Dermis blood vessel endothelial cell (primary cell): ENCODE data around the gene NHERF2. TPM values are rescaled to one million over a fixed set of nuclear protein-coding genes. Genes with fewer than 3 reads are reported as not detected.

ENCODE experiments used
- DNase-seq: peaks from one replicate; pipeline ENCODE4 v3.0.0; 2010
- total RNA-seq: library from RNA; depleted of rRNA; stranded (reverse); fragments of >200 nt; gene quantifications from 2 replicates; pipeline ENCODE4 v1.2.3, GENCODE V29; 2014

NHERF2 gene
- total RNA-seq, 1 donor from 2014 or later: 33.5 TPM

DNA sequence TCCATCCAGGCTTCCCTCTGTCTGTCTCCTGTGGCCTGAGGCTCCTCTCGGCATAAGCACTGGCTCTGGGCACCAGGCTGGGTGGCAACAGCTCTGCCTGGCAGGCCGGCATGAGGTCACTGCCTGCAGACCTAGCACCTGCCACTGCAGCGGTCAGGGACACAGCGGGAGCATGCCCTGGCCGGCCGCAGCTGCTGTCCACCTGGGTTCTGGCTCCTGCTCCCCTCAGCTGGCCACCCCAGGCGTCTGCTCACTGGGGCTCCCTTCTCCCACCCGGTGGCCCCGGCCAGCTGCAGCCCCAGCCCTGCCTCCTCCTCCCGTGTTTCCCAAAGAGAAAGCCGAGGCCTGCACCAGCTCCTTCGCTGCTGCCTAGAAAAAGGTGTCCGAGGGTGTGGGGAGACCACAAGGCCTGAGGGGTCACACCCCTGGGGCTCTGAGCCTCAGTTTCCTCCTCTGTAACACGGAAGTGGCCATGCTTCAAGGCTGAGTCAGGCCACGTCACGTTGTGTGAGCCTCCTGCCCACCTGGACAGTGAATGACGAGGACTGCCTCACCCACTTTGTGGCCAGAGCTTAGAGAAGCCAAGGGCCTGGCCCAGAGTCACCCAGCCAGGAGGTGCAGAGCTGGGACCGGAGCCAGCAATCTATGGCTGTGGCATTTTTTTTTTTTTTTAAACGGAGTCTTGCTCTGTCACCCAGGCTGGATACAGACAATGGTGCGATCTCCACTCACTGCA, 14.3 kb downstream of the NHERF2 start:
- DNase-seq: no peak

DNA sequence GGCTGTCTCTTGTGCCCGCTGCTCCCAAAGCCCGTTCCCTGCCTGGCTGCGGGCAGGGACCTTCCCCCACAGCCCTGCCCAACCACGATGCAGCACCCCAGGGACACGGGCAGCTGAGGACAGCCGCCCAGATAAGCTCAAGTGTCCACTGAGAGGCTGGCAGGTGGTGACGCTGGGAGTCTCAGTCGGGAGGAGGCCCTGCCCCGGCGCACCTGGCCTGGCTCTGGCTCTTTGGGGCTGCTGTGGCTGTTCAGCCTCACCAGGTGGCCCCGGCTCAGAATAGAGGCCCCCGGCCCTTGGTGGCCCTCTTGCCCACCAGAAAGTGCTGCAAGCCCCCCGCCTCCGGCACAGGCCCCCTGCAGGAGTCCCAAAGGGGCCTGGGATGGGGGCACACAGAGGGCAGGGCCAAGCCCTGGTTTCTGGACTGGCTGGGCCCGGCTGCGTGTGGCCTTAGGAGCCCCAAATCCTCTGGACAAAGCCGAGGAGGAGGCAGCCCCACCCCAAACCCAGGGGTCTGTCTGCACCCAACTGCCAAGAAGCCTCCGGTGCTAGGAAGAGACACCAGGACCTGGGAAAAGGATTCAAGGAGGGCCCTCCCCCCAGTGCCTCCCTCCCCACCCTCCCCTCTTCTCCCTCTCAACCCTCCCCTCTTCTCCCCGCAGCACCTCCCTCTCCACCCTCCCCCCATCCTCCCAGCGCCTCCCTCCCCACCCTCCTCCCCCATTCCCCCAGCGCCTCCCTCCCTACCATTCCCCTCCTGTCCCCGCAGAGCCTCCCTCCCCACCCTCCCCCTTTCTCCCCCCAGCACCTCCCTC, 15.7 kb downstream of the NHERF2 start:
- no peak for DNase-seq

DNA sequence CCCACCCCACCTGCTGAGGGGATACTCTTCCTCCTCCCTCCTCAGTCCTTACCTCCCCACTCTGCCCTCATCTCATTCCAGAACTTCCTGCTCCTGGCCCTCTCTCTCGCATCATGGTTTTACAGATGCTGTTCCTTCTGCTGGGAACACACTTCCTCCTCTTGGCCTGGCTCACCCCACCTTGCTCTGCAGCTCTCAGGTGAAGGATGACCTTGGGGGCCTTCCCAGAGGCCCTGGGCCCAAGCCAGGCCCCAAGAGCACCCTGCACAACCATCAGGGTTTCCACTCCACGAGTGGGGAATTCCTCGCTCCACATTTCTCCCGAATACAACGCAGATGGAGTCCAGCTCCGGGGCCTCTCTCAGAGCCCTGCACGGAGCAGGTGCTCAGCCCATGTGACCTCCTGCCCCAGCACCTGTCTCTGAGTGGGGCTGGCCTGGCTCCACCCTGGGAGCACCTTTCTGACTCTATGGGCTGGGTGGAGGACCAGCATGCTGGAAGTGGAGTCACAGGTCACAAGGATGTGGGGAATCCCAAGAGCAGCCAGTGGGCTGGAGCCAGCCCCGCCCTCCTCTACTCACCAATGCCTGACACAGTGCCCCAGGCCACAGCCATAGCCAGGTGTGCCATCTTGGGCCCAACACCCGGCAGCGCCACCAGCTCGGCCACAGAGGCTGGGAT, 16.4 kb downstream of the NHERF2 start:
- DNase-seq: no peak

- DNase-seq: peak; percentile 75
Measured at GRCh38 chr16:2043667-2044451, 17.2 kb downstream of the NHERF2 start.

DNA sequence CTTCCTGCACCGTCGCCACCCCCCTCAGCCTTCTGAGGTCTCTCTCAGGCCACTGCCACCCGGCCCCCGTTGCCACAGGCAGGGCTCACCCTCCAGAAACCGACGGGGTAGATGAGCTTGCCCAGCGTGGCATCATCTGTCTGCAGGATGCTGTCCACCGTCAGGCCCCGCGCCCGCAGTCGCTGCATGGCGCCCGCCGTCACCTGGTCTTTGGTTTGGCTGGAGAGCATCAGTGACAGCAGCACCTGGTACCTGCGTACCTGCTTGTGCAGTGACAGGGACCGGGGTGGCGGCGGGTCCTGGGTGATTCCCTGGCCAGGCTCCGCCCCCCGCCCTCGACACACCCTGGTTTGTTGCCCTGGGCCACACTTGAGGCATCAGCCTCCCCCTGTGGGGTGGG, 17.8 kb downstream of the NHERF2 start:
- no peak for DNase-seq

GRCh38 chr16:2045965-2046892, 19.5 kb downstream of the NHERF2 start:
- DNase-seq: no peak

- no peak for DNase-seq
Measured at GRCh38 chr16:2046893-2047329, 20.2 kb downstream of the NHERF2 start.

GRCh38 chr16:2047330-2048115, 20.8 kb downstream of the NHERF2 start, which contains the start of the genes NTHL1 and TSC2:
Gene NTHL1 (minus strand): TSS chr16:2047834. CDS start chr16:2047823, 11 bp downstream.
Gene TSC2 (plus strand): TSS chr16:2047985. CDS start chr16:2048616, 631 bp downstream.
- DNase-seq: peak; percentile 97

GRCh38 chr16:2048116-2048543, 21.4 kb downstream of the NHERF2 start:
- DNase-seq: peak; percentile 37

GRCh38 chr16:2053211-2053610, 26.5 kb downstream of the NHERF2 start:
- no peak for DNase-seq

GRCh38 chr16:2053897-2054296, 27.2 kb downstream of the NHERF2 start:
- DNase-seq: no peak

GRCh38 chr16:2054543-2055245, 28.0 kb downstream of the NHERF2 start:
- DNase-seq: no peak

- peak; percentile 56 for DNase-seq
Measured at GRCh38 chr16:2056077-2056476, 29.4 kb downstream of the NHERF2 start.

GRCh38 chr16:2056681-2057407, 30.1 kb downstream of the NHERF2 start:
- DNase-seq: no peak

- DNase-seq: no peak
Measured at GRCh38 chr16:2057438-2057837, 30.7 kb downstream of the NHERF2 start.

DNA sequence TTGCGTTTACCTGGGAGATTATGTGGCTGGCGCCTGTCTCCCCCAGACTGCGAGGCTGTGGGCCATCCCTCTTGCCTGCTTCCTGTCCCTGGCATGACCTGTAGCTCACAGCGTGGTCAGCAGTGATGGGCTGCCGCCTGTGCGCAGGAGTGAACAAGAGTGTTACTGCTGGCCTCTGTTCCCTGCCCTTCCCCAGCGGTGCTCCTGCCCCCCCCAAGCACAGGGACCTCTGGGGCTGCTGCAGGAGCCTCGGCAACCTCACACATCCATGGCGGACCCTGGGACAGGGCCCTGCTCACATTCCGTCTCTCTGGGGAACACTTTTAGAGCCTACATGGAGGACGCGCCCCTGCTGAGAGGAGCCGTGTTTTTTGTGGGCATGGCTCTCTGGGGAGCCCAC, 31.7 kb downstream of the NHERF2 start:
- no peak for DNase-seq

- DNase-seq: no peak
Measured at GRCh38 chr16:2058872-2059271, 32.2 kb downstream of the NHERF2 start.

DNA sequence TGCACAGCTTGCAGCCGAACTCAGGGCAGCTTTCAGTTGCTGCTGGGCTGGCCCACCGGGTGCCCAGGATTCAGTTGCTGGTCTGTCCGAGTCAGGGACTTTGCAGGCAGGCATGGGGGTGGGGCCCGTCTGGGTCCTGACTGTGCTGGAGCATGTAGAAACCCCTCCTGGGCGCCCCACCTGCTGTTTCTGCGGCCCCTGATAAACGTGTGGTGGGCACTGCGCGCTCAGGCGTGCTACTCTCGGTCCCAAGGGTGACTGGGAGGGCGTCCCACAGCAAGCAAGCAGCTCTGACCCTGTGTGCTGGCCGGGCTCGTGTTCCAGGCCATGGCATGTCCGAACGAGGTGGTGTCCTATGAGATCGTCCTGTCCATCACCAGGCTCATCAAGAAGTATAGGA, 33.6 kb downstream of the NHERF2 start:
- DNase-seq: no peak

GRCh38 chr16:2061023-2061422, 34.3 kb downstream of the NHERF2 start:
- DNase-seq: no peak
